ENCODE results near the gene BLTP3A. TPM values are rescaled to one million over a fixed set of nuclear protein-coding genes. Genes with fewer than 3 reads are reported as not detected.

Gene BLTP3A
- total and polyA plus RNA-seq, 2 of the 13 experiments (the other 11 are each of a cell fraction or from before 2014, with no cell fraction given): 22.1 to 24.0 TPM

GRCh38 chr6:34791701-34792604, at the start of gene BLTP3A (continued):
- TF ChIP-seq ZNF180 (CRISPR knock-in tag; IDR thresholded peaks at IDR 0.05; ENCODE audit: borderline replicate concordance, low read depth): 0 out of 2 replicates have a peak, but pooled peaks have one; percentile 32
- 0 out of 2 replicates have a peak, but pooled peaks have one; percentile 5 for TF ChIP-seq CENPBD1 (CRISPR knock-in tag; IDR thresholded peaks at IDR 0.05; ENCODE audit: borderline replicate concordance, low read depth)
- TF ChIP-seq ZUFSP (CRISPR knock-in tag; IDR thresholded peaks at IDR 0.05; ENCODE audit: borderline replicate concordance): no peak
- peak; percentile 77; the same call in 1 of the 2 replicates for TF ChIP-seq ZNF616 (CRISPR knock-in tag; IDR thresholded peaks at IDR 0.05; ENCODE audit: low read depth)
- TF ChIP-seq, protein P1, sequence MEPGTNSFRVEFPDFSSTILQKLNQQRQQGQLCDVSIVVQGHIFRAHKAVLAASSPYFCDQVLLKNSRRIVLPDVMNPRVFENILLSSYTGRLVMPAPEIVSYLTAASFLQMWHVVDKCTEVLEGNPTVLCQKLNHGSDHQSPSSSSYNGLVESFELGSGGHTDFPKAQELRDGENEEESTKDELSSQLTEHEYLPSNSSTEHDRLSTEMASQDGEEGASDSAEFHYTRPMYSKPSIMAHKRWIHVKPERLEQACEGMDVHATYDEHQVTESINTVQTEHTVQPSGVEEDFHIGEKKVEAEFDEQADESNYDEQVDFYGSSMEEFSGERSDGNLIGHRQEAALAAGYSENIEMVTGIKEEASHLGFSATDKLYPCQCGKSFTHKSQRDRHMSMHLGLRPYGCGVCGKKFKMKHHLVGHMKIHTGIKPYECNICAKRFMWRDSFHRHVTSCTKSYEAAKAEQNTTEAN (CRISPR knock-in tag; conservative IDR thresholded peaks at IDR 0.05): peak; percentile 71
- TF ChIP-seq, protein P2, sequence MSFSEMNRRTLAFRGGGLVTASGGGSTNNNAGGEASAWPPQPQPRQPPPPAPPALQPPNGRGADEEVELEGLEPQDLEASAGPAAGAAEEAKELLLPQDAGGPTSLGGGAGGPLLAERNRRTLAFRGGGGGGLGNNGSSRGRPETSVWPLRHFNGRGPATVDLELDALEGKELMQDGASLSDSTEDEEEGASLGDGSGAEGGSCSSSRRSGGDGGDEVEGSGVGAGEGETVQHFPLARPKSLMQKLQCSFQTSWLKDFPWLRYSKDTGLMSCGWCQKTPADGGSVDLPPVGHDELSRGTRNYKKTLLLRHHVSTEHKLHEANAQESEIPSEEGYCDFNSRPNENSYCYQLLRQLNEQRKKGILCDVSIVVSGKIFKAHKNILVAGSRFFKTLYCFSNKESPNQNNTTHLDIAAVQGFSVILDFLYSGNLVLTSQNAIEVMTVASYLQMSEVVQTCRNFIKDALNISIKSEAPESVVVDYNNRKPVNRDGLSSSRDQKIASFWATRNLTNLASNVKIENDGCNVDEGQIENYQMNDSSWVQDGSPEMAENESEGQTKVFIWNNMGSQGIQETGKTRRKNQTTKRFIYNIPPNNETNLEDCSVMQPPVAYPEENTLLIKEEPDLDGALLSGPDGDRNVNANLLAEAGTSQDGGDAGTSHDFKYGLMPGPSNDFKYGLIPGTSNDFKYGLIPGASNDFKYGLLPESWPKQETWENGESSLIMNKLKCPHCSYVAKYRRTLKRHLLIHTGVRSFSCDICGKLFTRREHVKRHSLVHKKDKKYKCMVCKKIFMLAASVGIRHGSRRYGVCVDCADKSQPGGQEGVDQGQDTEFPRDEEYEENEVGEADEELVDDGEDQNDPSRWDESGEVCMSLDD (CRISPR knock-in tag; IDR thresholded peaks at IDR 0.05; ENCODE audit: borderline replicate concordance): no peak
- TF ChIP-seq SATB2 (CRISPR knock-in tag; IDR thresholded peaks at IDR 0.05): peak; percentile 42; the same call in 1 of the 2 replicates
- TF ChIP-seq, protein P3, sequence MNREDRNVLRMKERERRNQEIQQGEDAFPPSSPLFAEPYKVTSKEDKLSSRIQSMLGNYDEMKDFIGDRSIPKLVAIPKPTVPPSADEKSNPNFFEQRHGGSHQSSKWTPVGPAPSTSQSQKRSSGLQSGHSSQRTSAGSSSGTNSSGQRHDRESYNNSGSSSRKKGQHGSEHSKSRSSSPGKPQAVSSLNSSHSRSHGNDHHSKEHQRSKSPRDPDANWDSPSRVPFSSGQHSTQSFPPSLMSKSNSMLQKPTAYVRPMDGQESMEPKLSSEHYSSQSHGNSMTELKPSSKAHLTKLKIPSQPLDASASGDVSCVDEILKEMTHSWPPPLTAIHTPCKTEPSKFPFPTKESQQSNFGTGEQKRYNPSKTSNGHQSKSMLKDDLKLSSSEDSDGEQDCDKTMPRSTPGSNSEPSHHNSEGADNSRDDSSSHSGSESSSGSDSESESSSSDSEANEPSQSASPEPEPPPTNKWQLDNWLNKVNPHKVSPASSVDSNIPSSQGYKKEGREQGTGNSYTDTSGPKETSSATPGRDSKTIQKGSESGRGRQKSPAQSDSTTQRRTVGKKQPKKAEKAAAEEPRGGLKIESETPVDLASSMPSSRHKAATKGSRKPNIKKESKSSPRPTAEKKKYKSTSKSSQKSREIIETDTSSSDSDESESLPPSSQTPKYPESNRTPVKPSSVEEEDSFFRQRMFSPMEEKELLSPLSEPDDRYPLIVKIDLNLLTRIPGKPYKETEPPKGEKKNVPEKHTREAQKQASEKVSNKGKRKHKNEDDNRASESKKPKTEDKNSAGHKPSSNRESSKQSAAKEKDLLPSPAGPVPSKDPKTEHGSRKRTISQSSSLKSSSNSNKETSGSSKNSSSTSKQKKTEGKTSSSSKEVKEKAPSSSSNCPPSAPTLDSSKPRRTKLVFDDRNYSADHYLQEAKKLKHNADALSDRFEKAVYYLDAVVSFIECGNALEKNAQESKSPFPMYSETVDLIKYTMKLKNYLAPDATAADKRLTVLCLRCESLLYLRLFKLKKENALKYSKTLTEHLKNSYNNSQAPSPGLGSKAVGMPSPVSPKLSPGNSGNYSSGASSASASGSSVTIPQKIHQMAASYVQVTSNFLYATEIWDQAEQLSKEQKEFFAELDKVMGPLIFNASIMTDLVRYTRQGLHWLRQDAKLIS (CRISPR knock-in tag; IDR thresholded peaks at IDR 0.05): no peak
- TF ChIP-seq ZNF451 (CRISPR knock-in tag; IDR thresholded peaks at IDR 0.05): 0 out of 2 replicates have a peak, but pooled peaks have one; percentile 22
- TF ChIP-seq ZNF558 (CRISPR knock-in tag; IDR thresholded peaks at IDR 0.05; ENCODE audit: borderline replicate concordance): no peak

All from HepG2 (cell line).